CD4-positive, alpha-beta T cell (primary cell): ENCODE measurements around the gene LCK. TPM values are rescaled to one million over a fixed set of nuclear protein-coding genes. Genes with fewer than 3 reads are reported as not detected.

Experiments
- ATAC-seq: fragments of 200-7000 bp; cut with Tn5 transposase; one replicate; pipeline ENCODE4 v1.10.0; 2022; ENCODE audit warnings: mild to moderate bottlenecking; ENCODE audit not compliant: poor library complexity
- CTCF ChIA-PET: fragments of 350-600 bp; sonication (Branson Sonifier 250); formaldehyde crosslinking; loops from one replicate; lab custom pipeline; 2021; ENCODE audit warnings: antibody characterized with exemption, inconsistent platforms; lab: Charles Lee
- POLR2A ChIA-PET: fragments of 350-600 bp; sonication (Branson Sonifier 250); formaldehyde crosslinking; loops from one replicate; lab custom pipeline; 2021; ENCODE audit warnings: antibody characterized with exemption, inconsistent platforms; lab: Charles Lee
- DNase-seq, 14 experiments: peaks; one replicate each; pipeline ENCODE4 v3.0.0-alpha.2; 2013 to 2020; ENCODE audit warnings: mixed read lengths in 2 of 14
- H3K27ac ChIP-seq, 2 donors: one replicate each; pipeline versions ENCODE4 v1.5.1 to v1.7.0; 2013; ENCODE audit warnings: low read length in 2 of 2, low read depth in 1 of 2, mild to moderate bottlenecking in 1 of 2
- H3K27me3 ChIP-seq, 2 experiments: 1 replicate in 1 of 2; 2 replicates in 1 of 2; pipeline versions ENCODE4 v1.6.1 to v1.7.0; 2013; ENCODE audit warnings: low read length in 2 of 2, control low read depth in 1 of 2, mild to moderate bottlenecking in 1 of 2, moderate library complexity in 1 of 2; ENCODE audit not compliant: insufficient read depth in 2 of 2, control insufficient read depth in 1 of 2
- H3K36me3 ChIP-seq: one replicate; pipeline ENCODE4 v1.6.1; 2013; ENCODE audit warnings: low read length, control low read depth; ENCODE audit not compliant: insufficient read depth
- H3K4me1 ChIP-seq: one replicate; pipeline ENCODE4 v1.6.1; 2013; ENCODE audit warnings: low read length, control low read depth; ENCODE audit not compliant: insufficient read depth
- H3K4me3 ChIP-seq: one replicate; pipeline ENCODE4 v1.5.1; 2013; ENCODE audit warnings: mild to moderate bottlenecking, low read length, moderate library complexity
- H3K9me3 ChIP-seq, 2 experiments: 1 replicate in 1 of 2; 2 replicates in 1 of 2; pipeline versions ENCODE4 v1.6.1 to v1.7.0; 2013; ENCODE audit warnings: low read length in 2 of 2, mild to moderate bottlenecking in 2 of 2, control low read depth in 1 of 2, moderate library complexity in 1 of 2; ENCODE audit not compliant: control insufficient read depth in 1 of 2, insufficient read depth in 1 of 2
- H3K27ac Mint-ChIP-seq: one replicate; pipeline ENCODE4 v1.8.0; 2020; ENCODE audit warnings: mixed read lengths
- H3K27me3 Mint-ChIP-seq: one replicate; pipeline ENCODE4 v1.8.0; 2021; ENCODE audit warnings: mixed read lengths
- H3K36me3 Mint-ChIP-seq: one replicate; pipeline ENCODE4 v1.8.0; 2021; ENCODE audit warnings: low read depth, mixed read lengths
- H3K4me1 Mint-ChIP-seq: one replicate; pipeline ENCODE4 v1.8.0; 2021; ENCODE audit warnings: low read depth, mixed read lengths
- H3K4me3 Mint-ChIP-seq: one replicate; pipeline ENCODE4 v1.8.0; 2020; ENCODE audit warnings: mild to moderate bottlenecking, mixed read lengths
- H3K9me3 Mint-ChIP-seq: one replicate; pipeline ENCODE4 v1.8.0; 2020; ENCODE audit warnings: mixed read lengths
- intact Hi-C, 2 experiments: fragments of 100-400 bp; cut with DNase I in 1 of 2; cut with micrococcal nuclease in 1 of 2; formaldehyde crosslinking; loops; one replicate each; pipeline versions ENCODE4 v1.15.1 to v1.9.0; 2023 to 2025; cut with DNase I, micrococcal nuclease
- total RNA-seq, 174 experiments: library from RNA in 2 of 174; stranded (reverse) in 2 of 174; gene quantifications; one replicate each; pipeline ENCODE4 v1.2.3 and lab custom pipeline; 2021 to 2026
- TF ChIP-seq, protein P1 (sequence below): fragments of 200-600 bp; IDR thresholded peaks from one replicate; pipeline ENCODE4 v1.8.0; 2022; ENCODE audit warnings: antibody characterized with exemption, mild to moderate bottlenecking

LCK gene
- total RNA-seq, 2 experiments from 2014 or later: 187 to 188 TPM

DNA sequence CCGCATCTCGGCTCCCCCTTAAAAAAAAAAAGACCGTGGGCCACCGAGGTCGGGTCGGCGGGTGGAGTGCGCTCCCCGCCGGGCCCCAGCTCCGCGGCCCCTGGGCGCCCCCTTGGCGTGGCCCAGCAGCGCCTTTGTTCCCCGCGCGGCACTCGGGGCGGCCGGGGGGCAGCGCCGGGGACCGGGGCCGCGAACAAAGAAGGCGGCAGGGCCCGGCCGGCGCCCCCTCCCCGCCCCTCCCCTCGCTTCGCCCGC is 84.4 kb downstream of the LCK start:
- H3K4me3 Mint-ChIP-seq: peak overlapping the region; percentile 94
- no peak for DNase-seq
- no peaks in the 10 kb centered on the region for H3K27me3 Mint-ChIP-seq
- peaks cover 49% of the 10 kb centered on the region for H3K4me1 ChIP-seq
- peaks cover 43% of the 10 kb centered on the region for H3K36me3 Mint-ChIP-seq
- H3K36me3 ChIP-seq: peaks cover 34% of the 10 kb centered on the region
- CTCF ChIA-PET: interaction anchor here (0.6 to 3.0 kb wide), 15 partner anchors 13 to 185 kb away, joined by 3 to 20 read pairs (median 5); partner anchors contain the start of genes BSDC1 and HDAC1
- TF ChIP-seq, protein P1, sequence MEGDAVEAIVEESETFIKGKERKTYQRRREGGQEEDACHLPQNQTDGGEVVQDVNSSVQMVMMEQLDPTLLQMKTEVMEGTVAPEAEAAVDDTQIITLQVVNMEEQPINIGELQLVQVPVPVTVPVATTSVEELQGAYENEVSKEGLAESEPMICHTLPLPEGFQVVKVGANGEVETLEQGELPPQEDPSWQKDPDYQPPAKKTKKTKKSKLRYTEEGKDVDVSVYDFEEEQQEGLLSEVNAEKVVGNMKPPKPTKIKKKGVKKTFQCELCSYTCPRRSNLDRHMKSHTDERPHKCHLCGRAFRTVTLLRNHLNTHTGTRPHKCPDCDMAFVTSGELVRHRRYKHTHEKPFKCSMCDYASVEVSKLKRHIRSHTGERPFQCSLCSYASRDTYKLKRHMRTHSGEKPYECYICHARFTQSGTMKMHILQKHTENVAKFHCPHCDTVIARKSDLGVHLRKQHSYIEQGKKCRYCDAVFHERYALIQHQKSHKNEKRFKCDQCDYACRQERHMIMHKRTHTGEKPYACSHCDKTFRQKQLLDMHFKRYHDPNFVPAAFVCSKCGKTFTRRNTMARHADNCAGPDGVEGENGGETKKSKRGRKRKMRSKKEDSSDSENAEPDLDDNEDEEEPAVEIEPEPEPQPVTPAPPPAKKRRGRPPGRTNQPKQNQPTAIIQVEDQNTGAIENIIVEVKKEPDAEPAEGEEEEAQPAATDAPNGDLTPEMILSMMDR: no peak
- no peak overlapping the region for H3K27ac ChIP-seq
- no peaks in the 10 kb centered on the region for H3K27me3 ChIP-seq
- H3K4me1 Mint-ChIP-seq: peaks cover 53% of the 10 kb centered on the region
- H3K27ac Mint-ChIP-seq: no peak overlapping the region
- peak overlapping the region; percentile 59 for H3K4me3 ChIP-seq
- POLR2A ChIA-PET: interaction anchor here (0.6 to 3.8 kb wide), 40 partner anchors 10 to 395 kb away, joined by 3 to 74 read pairs (median 7); partner anchors contain the start of genes BSDC1, CCDC28B, HDAC1 and IQCC
- intact Hi-C loops: loop anchor here (1.0 to 5.0 kb wide), 6 partner anchors 37 to 93 kb away; partner anchors contain the start of gene HDAC1 (in 1 of the 2)
- H3K9me3 ChIP-seq: no peaks in the 10 kb centered on the region
- H3K9me3 Mint-ChIP-seq: no peaks in the 10 kb centered on the region
- ATAC-seq: peak; percentile 19

Other genes starting within 250 kb of the LCK start
- 10 to 100 TPM; 91.6 to 94.2 TPM for gene KHDRBS1, start 237.4 kb upstream of the LCK start, total RNA-seq
- 1 to 10 TPM; 7.2 to 7.9 TPM for gene TMEM39B, start 178.3 kb upstream of the LCK start, total RNA-seq
- gene KPNA6, start 143.2 kb upstream of the LCK start, total RNA-seq: 10 to 100 TPM; 47.1 to 47.8 TPM
- 1 to 10 TPM; 6.3 to 6.4 TPM for gene TXLNA, start 71.6 kb upstream of the LCK start, total RNA-seq
- 1 to 10 TPM; 4.0 to 5.7 TPM for gene CCDC28B, start 50.7 kb upstream of the LCK start, total RNA-seq
- gene IQCC, start 45.6 kb upstream of the LCK start, total RNA-seq: 1 to 10 TPM; 2.4 to 3.2 TPM
- under 1 TPM in 1 of 2 experiments, not detected in 1; 0.14 TPM for gene DCDC2B, start 42.2 kb upstream of the LCK start, total RNA-seq
- gene TMEM234, start 28.9 kb upstream of the LCK start, total RNA-seq: 10 to 100 TPM; 11.5 to 12.8 TPM
- 100 to 1,000 TPM; 103 to 110 TPM for gene EIF3I, start 28.9 kb upstream of the LCK start, total RNA-seq
- under 1 TPM; 0.38 to 0.45 TPM for gene FAM167B, start 4.0 kb upstream of the LCK start, total RNA-seq
- gene HDAC1, start 40.8 kb downstream of the LCK start, total RNA-seq: 10 to 100 TPM; 56.9 to 61.0 TPM
- 10 to 100 TPM; 23.4 to 23.6 TPM for gene MARCKSL1, start 85.0 kb downstream of the LCK start, total RNA-seq
- gene FAM229A, start 111.2 kb downstream of the LCK start, total RNA-seq: 10 to 100 TPM; 38.0 to 38.6 TPM
- under 1 TPM in 1 of 2 experiments, not detected in 1; 0.98 TPM for gene TSSK3, start 111.3 kb downstream of the LCK start, total RNA-seq
- 100 to 1,000 TPM; 186 to 190 TPM for gene BSDC1, start 143.2 kb downstream of the LCK start, total RNA-seq
- gene ZBTB8B, start 213.8 kb downstream of the LCK start, total RNA-seq: not detected